RWPE2 (cell line): ENCODE measurements around the gene TEX36.

ENCODE experiments used
- ATAC-seq: fragments of 200-7000 bp; cut with Tn5 transposase; 3 replicates; pipeline ENCODE4 v1.9.1; 2021; ENCODE audit warnings: low read depth
- DNase-seq: peaks from one replicate; pipeline ENCODE4 v3.0.0-alpha.2; 2020; ENCODE audit warnings: low spot score
- H3K27ac ChIP-seq: fragments of 450-650 bp; 2 replicates; pipeline ENCODE4 v1.5.1; 2017; ENCODE audit warnings: mild to moderate bottlenecking; ENCODE audit not compliant: poor library complexity, severe bottlenecking
- H3K27me3 ChIP-seq: fragments of 250-450 bp; sonication (Bioruptor Pico); 2 replicates; pipeline ENCODE4 v1.5.1; 2021; ENCODE audit warnings: mild to moderate bottlenecking, moderate library complexity; ENCODE audit not compliant: insufficient read depth, poor library complexity, severe bottlenecking
- H3K36me3 ChIP-seq: fragments of 250-450 bp; sonication (Bioruptor Pico); 2 replicates; pipeline ENCODE4 v1.5.1; 2020; ENCODE audit warnings: low read depth, mild to moderate bottlenecking, moderate library complexity
- H3K4me1 ChIP-seq: fragments of 250-450 bp; sonication (Bioruptor Pico); 2 replicates; pipeline ENCODE4 v1.5.1; 2021; ENCODE audit warnings: mild to moderate bottlenecking, moderate library complexity; ENCODE audit not compliant: insufficient read depth, poor library complexity, severe bottlenecking
- H3K4me3 ChIP-seq: fragments of 250-450 bp; sonication (Bioruptor Pico); 2 replicates; pipeline ENCODE4 v1.5.1; 2021; ENCODE audit warnings: mild to moderate bottlenecking, moderate library complexity; ENCODE audit not compliant: severe bottlenecking
- H3K9me3 ChIP-seq: fragments of 250-450 bp; sonication (Bioruptor Pico); 2 replicates; pipeline ENCODE4 v1.5.1; 2021; ENCODE audit warnings: mild to moderate bottlenecking, moderate library complexity; ENCODE audit not compliant: severe bottlenecking
- TF ChIP-seq, protein P1 (sequence below): fragments of 450-650 bp; IDR thresholded peaks from one replicate; pipeline ENCODE4 v1.5.1; 2017; ENCODE audit warnings: mild to moderate bottlenecking, moderate library complexity; ENCODE audit not compliant: poor library complexity, severe bottlenecking

TEX36 gene

DNA sequence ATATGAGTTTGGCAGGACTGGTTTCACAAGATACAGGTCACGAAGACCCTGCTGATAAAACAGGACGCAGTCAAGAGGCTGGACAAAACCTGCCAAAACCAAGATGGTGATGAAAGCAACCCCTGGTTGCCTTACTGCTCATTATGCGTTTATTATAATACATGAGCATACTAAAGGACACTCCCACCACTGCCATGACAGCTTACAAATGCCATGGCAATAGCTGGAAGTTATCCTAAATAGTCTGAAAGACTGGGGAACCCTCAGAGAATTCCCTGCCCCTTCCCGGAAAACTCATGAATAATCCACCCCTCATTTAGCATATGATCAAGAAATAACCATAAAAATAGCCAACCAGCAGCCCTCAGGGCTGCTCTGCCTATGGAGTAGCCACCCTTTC lies 73.1 kb downstream of the TEX36 start:
- ATAC-seq: no peak
- Histone ChIP-seq H3K36me3 (no peaks in the 10 kb centered on the region), H3K27me3 (peaks cover 6% of the 10 kb centered on the region), H3K4me1 (no peaks in the 10 kb centered on the region), H3K9me3 (no peaks in the 10 kb centered on the region), H3K27ac (no peak overlapping the region), H3K4me3 (no peak overlapping the region)
- no peak for DNase-seq
- TF ChIP-seq, protein P1, sequence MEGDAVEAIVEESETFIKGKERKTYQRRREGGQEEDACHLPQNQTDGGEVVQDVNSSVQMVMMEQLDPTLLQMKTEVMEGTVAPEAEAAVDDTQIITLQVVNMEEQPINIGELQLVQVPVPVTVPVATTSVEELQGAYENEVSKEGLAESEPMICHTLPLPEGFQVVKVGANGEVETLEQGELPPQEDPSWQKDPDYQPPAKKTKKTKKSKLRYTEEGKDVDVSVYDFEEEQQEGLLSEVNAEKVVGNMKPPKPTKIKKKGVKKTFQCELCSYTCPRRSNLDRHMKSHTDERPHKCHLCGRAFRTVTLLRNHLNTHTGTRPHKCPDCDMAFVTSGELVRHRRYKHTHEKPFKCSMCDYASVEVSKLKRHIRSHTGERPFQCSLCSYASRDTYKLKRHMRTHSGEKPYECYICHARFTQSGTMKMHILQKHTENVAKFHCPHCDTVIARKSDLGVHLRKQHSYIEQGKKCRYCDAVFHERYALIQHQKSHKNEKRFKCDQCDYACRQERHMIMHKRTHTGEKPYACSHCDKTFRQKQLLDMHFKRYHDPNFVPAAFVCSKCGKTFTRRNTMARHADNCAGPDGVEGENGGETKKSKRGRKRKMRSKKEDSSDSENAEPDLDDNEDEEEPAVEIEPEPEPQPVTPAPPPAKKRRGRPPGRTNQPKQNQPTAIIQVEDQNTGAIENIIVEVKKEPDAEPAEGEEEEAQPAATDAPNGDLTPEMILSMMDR: no peak

DNA sequence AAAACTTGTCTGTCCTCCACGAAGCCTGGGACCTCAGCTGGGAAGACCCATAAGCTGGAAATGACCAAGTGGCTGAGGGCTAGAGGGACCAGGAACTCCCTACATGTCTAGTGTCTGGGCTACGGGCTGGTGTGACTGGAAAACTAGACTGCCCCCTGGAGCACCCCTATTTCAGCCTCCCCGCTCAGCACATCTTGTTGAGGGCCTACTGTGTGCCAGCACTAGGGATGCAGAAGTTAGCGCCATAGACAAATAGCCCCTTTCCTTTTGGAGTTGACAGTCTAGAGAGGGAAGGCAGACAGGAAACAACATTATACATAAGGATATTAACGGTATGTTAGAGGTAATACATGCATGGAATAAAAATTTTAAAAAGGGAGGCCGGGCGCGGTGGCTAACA lies 74.5 kb downstream of the TEX36 start:
- Histone ChIP-seq H3K36me3 (no peaks in the 10 kb centered on the region), H3K4me3 (no peak overlapping the region), H3K27ac (no peak overlapping the region), H3K4me1 (no peaks in the 10 kb centered on the region), H3K27me3 (peaks cover 6% of the 10 kb centered on the region), H3K9me3 (no peaks in the 10 kb centered on the region)
- TF ChIP-seq, protein P1: no peak
- no peak for ATAC-seq
- DNase-seq: no peak

DNA sequence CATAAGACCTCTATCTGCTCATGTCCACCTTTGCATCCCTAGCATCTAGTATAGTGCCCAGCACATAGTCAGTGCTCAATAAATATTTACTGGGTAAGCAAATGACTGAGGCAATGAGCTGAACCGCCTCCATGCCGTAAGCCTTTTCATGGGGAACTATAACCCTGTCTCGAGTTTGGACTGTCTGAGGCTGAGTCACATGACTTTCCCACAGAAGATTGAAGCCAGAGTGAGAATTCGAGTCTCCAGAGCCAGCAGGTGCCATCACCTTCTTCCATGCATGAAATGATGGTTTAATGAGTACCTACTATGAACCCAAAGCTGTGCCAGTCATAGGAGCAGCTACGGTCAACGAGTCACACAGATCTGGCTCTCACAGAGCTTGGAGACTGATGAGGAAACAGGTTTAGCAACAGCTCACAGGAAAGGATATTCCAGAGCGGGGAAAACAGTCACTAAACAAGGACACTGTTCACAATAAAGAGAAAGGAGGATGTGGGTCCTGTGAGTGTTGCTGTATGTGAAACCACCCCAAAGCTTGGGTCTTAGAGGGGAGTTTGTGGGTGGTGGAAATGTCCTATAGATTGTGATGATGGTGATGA lies 75.2 kb downstream of the TEX36 start:
- TF ChIP-seq, protein P1: no peak
- no peaks in the 10 kb centered on the region for H3K36me3 ChIP-seq
- H3K27me3 ChIP-seq: peaks cover 6% of the 10 kb centered on the region
- H3K9me3 ChIP-seq: no peaks in the 10 kb centered on the region
- H3K4me3 ChIP-seq: no peak overlapping the region
- no peak overlapping the region for H3K27ac ChIP-seq
- no peak for DNase-seq
- no peaks in the 10 kb centered on the region for H3K4me1 ChIP-seq
- ATAC-seq: no peak

DNA sequence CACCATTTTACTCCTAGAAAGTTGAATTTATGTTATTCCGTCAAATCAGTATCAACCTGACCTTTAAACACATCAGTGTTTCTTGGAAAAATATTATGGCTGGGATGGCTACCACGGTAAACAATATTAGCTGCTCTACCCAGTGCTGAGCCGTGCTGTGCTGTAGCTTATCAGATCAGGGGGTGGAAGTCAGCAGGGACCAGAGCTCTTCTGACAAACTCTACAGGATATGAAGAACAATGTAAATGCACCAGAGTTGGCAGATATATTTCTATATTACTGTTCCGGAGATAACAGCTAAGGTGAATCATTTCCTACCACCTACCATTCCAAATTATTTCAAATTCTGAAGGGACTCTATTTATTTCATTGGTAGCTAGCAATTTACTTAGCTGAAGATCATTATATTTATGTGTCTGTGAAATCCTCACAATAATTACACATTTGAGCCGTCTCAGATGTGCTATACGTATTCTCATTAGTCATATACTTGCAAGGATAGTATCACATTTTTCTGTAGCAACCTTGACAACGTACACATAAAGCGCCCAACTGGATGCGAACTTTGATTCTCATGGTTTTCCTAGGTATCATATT lies 76.5 kb downstream of the TEX36 start:
- H3K4me1 ChIP-seq: no peaks in the 10 kb centered on the region
- no peak overlapping the region for H3K4me3 ChIP-seq
- no peaks in the 10 kb centered on the region for H3K36me3 ChIP-seq
- H3K27ac ChIP-seq: no peak overlapping the region
- peaks cover 6% of the 10 kb centered on the region for H3K27me3 ChIP-seq
- DNase-seq (no peak), ATAC-seq (no peak)
- TF ChIP-seq, protein P1: no peak
- no peaks in the 10 kb centered on the region for H3K9me3 ChIP-seq
